ENCODE results near the gene KCNJ5.

KCNJ5 gene

GRCh38 chr11:128956401-128957201 is 65.4 kb downstream of the KCNJ5 start:
- peak; percentile 79 for DNase-seq (ENCODE audit: low spot score)

- DNase-seq (ENCODE audit: low spot score), result no peak
Observed at GRCh38 chr11:128957202-128957482, 66.0 kb downstream of the KCNJ5 start.

GRCh38 chr11:128961645-128962044 is 70.5 kb downstream of the KCNJ5 start:
- DNase-seq (ENCODE audit: low spot score), result no peak

GRCh38 chr11:128962896-128963295 is 71.7 kb downstream of the KCNJ5 start:
- DNase-seq (ENCODE audit: low spot score), result no peak

- no peak for DNase-seq (ENCODE audit: low spot score)
Observed at GRCh38 chr11:128963744-128964325, 72.7 kb downstream of the KCNJ5 start.

GRCh38 chr11:128964463-128964930 is 73.3 kb downstream of the KCNJ5 start:
- peak; percentile 12 for DNase-seq (ENCODE audit: low spot score)

GRCh38 chr11:128965485-128965884 is 74.3 kb downstream of the KCNJ5 start:
- DNase-seq (ENCODE audit: low spot score), result peak; percentile 52

GRCh38 chr11:128967578-128967977 is 76.4 kb downstream of the KCNJ5 start:
- no peak for DNase-seq (ENCODE audit: low spot score)

GRCh38 chr11:128968916-128969315 is 77.8 kb downstream of the KCNJ5 start:
- no peak for DNase-seq (ENCODE audit: low spot score)

Measured in pons (tissue), 1 donor.